ENCODE measurements around the gene POLR1A.

- TF ChIP-seq ATF3 (IDR thresholded peaks at IDR 0.05): no peak
- no peak for TF ChIP-seq CTCF (IDR thresholded peaks at IDR 0.05; ENCODE audit: low read depth, low read length, missing input control)
These were observed 104.8 kb downstream of the POLR1A start for GRCh38 chr2:86000938-86001312.
